Erythroblast (primary cell): ENCODE results near the gene COMMD10.

Source experiments
- GATA1 ChIP-seq: IDR thresholded peaks from 2 replicates; pipeline ENCODE4 v1.6.1; 2011; ENCODE audit warnings: low read depth, mild to moderate bottlenecking, control low read depth, low read length, moderate library complexity
- POLR2A ChIP-seq: IDR thresholded peaks from 2 replicates; pipeline ENCODE4 v1.6.1; 2011; ENCODE audit warnings: mild to moderate bottlenecking, low read length

DNA sequence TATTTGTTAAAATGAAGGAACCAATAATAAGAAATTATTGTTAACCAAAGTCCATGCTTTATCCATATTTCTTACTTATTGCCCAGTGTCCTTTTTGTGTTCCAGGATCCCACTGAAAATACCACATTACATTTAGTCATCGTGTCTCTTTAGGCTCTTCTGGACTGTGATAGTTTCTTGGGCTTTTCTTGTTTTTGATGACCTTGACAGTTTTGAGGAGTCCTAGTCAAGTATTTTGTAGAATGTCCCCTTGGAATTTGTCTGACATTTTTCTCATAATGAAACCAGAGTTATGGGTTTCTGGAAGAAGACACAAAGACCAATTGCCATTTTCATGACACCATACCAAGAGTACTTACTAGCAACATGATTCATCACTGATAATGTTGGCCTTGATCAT lies 13.6 kb upstream of the COMMD10 start:
- TF ChIP-seq POLR2A (no peak), GATA1 (no peak)
